Lung microvascular endothelial cell (primary cell): ENCODE data around the gene PCDH15. TPM values are rescaled to one million over a fixed set of nuclear protein-coding genes. Genes with fewer than 3 reads are reported as not detected.
"Not testable (repeated sequence)": the region's sequence is repeated elsewhere in the genome, so short reads cannot be mapped to it uniquely, and the experiment has no call there.

Experiments
- DNase-seq, 2 donors: peaks; one replicate each; pipeline versions ENCODE4 v3.0.0 to v3.0.0-alpha.2; 2010; ENCODE audit warnings: low read depth in 2 of 2
- total RNA-seq: library from RNA; depleted of rRNA; stranded (reverse); fragments of >200 nt; gene quantifications from 2 replicates; pipeline ENCODE4 v1.2.1, GENCODE V29; 2014

PCDH15 gene
- total RNA-seq, 1 donor from 2014 or later, result under 0.01 TPM

DNA sequence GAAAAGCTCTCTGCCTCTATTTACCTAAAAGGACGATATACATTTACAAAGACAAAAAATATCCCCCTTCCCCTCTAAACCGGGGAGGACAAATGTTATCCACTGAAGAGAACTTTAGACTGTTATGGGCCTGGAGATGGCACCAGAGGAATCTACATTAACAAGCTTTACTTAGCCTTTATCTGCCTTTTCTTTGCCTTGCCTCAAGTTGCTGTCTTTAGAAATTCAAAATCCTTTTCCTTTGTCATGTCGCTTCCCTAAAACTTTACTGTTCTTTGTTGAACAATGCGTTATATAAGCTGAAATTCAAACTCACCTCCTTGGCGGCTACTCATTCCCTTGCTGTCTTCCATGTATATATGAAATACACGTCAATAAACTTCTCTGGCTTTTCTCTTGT lies 405.0 kb downstream of the PCDH15 start:
- DNase-seq, result no peak

DNA sequence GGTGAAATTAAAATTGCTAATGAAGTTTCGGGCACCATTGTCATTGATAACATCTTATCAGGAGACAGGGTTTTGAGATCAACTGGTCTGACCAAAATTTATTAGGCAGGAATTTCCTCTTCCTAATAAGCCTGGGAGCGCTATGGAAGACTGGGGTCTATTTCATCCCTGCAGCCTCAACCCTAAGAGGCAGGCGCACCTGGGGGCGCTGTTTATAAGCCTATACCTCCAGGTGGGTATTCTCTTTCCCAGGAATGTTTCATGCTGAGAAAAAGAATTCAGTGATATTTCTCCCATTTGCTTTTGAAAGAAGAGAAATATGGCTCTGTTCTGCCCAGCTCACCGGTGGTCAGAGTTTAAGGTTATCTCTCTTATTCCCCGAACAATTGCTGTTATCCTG lies 406.4 kb downstream of the PCDH15 start:
- not testable (repeated sequence) for DNase-seq

DNA sequence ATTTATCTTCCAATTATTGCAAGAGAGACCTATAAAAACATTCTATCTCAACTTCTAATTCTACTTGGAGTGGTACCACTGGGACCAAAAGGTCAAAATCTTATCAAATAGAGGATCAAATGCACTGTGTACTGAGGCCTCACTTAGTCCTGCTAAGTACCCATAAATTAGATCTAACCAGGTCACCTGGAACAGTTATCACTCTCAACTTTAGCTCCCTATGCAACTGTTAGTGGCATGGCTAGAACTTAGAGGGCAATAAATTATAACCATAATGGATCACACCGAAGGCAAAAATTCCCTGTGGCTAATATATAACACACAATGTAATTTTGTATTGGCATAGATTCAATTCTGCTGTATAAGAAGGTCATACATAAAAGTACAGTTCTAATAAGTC lies 428.9 kb downstream of the PCDH15 start:
- DNase-seq, result no peak

DNA sequence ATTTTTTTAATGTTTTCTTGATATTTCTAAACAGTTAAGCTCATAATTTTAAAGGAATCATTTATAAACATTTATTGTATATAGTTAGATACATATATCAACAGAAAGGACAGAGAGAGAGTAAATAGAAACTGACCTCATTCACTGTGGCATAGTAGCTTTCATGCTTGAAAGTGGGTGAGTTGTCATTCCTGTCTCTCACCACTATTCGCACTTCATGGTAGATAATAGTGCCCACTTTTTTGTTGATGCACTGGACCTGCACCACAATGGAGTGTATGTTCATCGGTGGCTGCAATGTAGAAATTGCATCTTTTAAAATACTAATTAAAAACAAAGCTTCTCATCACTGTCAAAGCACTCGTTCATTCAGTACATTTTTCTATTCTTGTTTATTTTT lies 432.0 kb downstream of the PCDH15 start:
- DNase-seq, result no peak

DNA sequence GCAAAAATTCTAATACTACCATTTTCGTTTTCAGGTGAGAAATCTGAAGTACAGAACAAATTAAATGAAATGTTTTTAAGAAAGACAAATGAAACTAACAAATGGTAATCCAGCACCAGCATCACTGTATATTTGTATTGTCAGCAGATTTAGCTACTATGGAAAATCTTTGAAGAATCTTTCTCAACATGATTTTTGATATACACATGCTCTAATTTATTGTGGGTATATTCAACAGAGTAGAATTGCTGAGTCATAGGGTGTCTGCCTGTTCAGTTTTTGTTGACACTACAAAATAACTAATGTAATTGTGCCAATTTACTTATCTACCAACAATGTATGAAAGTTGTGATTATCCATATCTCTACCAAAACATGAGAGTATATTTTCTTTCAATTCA lies 437.6 kb downstream of the PCDH15 start:
- no peak for DNase-seq

DNA sequence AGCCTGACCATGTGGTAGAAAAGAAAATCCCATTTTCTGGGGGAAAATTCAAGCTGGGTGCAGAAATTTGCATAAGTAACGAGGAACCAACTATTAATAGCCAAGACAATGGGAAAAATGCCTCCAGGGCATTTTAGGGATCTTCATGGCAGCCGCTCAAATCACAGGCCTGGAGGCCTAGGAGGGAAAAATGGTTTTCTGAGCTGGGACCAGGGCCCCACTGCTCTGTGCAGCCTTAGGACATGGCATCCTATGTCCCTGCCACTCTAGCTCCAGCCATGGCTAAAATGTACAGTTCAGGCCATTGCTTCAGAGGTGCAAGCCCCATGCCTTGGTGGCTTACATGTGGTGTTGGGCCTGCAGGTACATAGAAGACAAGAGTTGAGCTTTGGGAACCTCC lies 459.0 kb downstream of the PCDH15 start:
- no peak for DNase-seq

DNA sequence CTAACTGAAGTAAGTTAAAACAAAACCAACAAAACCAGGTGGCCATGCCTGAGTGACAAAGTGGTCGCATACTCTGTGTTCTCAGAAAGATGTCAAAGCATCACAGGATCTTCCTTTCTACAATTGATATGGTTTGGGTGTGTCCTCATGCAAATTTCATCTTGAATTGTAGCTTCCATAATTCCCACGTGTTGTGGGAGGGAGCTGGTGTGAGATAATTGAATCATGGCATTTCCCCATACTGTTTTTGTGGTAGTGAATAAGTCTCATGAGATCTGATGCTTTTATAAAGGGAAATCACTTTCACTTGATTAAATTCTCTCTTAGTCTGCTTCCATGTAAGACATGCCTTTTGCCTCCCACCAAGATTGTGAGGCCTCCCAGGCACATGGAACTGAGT lies 465.7 kb downstream of the PCDH15 start:
- no peak for DNase-seq

DNA sequence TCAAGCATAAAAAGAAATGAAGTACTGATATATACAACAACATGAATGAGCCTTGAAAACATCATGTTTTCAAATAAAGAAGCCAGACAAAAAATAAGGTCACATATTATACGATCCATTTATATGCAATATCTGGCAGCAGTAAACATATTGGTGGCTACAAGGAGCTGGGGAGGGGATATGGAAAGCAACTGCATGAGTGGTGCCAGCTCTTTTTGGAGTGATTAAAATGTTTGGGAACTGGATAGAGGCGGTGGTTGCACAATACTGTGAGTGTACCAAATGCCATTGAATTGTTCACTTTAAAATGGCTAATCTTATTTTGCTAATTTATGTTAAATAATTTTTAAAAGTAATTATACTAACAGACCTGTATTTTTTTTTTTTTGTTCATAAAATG lies 481.7 kb downstream of the PCDH15 start:
- DNase-seq, result no peak

DNA sequence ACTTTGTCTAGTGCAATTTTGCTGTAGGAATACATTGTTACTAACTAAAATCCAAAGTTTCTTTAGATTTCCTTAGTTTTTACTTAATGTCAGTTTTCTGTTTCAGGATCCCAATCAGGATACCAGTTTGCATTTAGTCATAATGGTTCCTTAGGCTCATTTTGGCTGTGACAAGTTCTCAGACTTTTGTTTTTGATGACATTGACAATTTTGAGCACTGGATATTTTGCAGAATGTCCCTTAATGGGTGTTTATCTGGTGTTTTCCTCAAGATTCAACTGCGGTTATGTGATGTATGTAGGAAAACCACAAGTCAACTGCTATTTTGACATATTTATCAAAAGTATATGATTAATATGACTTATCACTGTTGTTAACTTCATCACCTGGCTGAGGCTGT lies 482.6 kb downstream of the PCDH15 start:
- no peak for DNase-seq

DNA sequence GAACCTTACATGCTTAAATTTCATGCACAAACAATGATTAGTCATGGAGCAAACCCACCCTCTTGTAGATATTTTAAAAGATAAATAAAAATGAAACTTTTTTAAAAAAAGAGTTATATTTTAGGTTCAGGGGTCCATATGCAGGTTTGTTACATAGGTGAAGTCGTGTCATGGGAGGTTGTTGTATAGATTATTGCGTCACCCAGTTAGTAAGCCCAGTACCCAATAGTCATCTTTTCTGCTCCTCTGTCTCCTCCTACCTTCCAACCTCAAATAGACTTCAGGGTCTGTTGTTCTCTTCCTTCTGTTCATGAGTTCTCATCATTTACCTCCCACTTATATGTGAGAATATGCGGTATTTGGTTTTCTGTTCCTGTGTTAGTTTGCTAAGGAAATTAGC lies 486.6 kb downstream of the PCDH15 start:
- DNase-seq, result no peak

DNA sequence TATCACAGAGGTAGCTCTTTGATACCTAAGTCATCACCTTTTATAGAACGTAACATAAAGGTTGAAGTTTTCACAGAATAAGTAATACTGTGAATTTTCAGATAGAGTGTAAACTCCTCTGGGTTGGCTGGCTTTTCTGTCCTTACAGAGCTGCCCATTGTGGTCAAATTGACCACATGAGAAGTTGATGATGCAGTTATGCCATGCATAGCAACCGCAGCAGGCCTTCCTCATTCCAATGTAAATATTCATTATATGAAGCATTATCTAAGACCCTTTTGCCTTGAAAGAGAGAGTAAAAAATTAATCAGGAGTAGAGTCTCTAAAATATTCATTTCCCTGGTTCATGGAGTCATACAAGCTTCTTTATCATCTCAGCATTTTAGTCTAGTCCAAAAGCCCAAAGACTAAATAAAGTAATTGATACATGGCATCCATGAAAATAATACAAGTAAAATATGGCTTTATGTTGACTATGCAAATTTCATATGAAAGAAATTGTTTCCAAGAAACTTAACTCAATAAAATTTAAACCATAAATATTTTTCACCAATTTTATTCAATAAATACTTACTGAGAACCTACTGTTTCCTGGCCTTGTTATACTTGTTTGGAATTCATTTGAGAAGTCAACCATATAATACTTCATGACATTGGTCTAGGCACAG lies 516.4 kb downstream of the PCDH15 start:
- no peak for DNase-seq

DNA sequence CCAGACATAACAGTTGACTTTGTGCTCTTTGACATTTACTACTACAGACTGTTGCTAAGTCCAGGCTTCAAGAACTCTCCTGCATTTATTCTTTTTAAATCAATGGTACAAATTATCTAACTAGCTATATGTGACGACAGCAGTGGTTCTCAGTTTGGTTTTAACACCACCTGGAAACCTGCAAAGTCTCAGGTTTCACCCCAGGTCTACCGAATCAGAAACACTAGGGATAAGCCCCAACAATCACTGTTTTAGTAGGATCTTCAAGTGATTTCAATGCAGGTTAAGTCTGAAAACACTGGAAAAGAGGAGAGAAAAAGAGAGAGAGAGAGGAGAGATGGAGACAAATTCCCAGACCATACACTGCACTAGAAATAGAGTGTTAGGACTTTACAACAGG lies 519.0 kb downstream of the PCDH15 start:
- no peak for DNase-seq

DNA sequence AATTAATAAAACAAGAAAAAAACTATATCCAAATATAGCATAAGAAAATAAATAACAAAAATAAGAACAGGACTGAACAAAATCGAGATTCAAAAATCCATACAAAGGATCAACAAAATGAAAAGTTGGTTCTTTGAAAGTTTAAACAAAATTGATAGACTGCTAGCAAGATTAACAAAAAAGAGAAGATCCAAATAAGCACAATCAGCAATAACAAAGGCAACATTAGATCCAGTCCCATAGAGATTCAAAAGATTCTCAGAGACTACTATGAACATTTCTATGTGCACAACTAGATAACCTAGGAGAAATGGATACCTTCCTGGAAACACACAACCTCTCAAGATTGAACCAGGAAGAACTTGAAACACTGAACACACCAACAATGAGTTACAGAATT lies 534.6 kb downstream of the PCDH15 start:
- no peak for DNase-seq

DNA sequence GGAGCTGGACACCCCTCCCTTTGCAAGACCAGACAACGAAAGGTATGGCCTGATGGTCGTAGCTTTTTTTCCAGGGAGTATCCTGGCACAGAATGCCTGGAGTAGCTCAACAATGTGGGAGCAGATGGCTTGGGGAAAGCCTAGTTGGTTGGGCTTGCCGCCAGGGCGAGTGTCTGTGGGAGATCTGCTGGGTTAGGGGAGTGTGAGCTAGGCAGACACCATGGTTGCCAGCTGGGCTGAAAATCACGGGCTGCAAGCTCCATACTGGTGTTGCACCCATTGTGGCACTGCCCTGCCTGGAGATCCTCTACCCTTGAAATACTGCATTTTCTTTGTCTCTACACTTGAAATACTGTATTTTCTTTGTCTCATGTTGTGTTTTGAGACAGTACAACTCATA lies 538.3 kb downstream of the PCDH15 start:
- no peak for DNase-seq

DNA sequence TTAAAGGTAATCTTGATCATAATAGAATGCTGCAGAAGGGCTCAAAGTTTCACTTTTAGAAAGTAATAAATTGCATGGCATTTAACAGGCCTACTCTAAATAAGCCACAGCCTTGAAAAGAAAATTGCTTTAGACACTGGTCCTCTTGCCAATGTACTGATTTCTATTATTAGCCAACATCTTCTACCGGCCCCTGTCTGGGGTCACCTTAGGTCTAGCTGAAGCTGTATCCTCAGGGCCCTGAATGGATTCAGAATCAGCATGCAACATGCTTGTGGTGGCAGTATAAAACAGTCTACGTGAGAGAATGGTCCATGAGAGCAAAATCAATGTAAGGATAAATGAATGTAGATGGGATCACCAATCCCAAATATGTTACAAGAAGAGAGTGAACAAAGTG lies 541.9 kb downstream of the PCDH15 start:
- DNase-seq, result no peak

DNA sequence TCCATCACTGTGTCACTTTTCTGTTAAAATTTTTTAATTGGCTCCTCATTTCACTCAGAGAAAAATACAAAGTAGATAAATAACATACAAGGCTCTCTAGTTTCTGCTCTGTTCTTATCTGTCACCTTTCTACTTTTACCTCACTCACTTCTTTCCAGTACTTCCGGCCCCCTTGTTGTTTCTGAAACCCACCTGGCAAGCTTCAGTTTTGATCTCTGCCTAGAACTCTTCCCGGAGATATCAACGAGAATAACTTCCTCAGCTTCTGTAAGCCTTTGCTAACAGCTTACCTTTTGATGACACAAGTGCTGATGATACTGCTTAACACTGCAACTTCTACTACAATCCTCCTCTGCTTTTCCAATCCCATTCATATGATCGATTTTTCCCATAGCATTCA lies 566.2 kb downstream of the PCDH15 start:
- no peak for DNase-seq

DNA sequence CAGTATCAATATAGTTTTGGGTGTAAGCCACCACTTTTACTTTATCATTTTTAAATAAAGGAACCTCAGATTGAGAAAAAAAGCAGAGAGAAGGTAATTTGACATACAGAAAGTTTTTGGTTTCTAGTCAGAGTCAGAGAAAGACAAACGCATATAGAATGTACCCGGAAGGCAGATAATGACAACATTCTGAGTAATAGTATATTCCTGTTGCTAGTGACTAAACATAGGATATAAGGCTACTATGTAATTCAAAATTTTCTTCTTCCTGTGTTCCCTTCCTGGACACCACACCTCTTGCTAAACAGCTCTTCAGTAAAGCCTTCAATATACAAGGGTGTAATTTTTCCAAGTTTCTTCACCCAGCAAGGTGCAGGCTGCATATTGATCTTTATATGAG lies 597.6 kb downstream of the PCDH15 start:
- no peak for DNase-seq

DNA sequence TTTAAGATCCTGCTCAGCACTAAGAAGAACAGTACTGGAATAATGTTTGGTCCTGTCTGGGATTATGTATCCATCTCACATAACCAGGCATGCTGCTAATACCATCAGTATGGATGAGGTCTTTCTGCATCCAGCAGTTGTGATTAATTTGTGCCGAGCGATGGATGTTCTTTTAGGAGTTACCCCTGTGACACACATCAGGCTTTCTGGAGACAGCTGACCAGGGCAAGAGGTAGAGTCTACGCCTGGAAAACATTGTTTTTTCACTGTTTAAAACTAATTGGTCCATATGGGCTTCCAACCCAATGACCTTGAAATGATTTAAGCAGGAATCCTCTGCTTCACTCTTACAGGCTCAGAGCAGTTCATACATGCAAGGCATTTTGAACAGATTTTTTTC lies 603.0 kb downstream of the PCDH15 start:
- DNase-seq, result no peak

DNA sequence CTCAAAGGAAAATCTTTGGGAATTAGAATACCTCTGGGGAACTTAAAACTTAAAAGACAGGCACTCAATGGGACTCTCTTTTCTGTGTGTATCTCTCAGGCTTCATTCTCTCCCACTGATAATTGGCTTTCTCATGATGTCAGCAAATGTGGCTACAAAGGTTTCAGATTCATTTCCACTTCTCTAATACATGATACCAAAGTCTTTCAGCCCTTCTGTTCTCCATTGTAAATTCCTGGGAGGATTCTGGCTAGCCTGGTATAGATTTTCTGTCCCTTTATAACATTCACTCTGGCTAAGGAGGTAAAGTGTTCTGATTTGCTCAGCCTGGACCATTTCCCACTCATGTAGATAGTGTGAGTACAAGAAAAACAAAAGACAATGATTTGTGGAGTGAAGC lies 606.2 kb downstream of the PCDH15 start:
- DNase-seq, result no peak

DNA sequence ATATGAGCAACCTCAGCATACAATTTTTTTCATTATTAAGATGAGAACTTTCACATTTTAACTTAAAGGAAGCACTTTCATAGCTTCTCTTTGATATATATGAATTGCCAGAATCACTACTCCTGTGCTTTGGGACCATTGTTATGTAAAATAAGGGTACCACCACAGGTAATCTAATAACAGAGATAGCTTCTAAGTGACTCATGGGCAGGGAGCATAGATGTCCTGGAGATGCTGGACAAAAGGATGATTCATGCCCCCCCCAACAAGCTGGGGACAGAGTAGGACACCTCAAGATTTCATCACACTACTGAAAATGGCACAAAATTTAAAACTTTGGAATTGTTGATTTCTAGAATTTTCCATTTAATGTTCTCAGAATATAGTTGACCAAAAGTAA lies 641.1 kb downstream of the PCDH15 start:
- no peak for DNase-seq

DNA sequence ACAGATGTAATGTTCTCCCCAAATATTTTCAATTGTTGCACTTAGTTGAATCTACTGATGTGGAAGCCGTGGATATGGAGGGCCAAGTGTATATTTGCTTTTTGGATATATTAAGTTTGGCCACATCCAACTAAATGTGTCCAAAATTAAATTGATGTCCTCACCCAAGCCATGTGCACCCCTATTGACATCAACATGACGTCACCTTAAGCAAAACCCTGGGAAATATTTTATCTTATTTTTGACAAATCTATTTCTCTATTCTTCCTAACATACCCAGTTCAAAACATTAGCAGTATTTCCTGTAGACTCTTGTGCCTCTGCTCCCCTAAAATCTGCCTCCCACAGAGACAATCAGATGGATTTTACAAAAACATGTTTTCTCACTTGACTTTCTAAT lies 652.5 kb downstream of the PCDH15 start:
- DNase-seq, result no peak

DNA sequence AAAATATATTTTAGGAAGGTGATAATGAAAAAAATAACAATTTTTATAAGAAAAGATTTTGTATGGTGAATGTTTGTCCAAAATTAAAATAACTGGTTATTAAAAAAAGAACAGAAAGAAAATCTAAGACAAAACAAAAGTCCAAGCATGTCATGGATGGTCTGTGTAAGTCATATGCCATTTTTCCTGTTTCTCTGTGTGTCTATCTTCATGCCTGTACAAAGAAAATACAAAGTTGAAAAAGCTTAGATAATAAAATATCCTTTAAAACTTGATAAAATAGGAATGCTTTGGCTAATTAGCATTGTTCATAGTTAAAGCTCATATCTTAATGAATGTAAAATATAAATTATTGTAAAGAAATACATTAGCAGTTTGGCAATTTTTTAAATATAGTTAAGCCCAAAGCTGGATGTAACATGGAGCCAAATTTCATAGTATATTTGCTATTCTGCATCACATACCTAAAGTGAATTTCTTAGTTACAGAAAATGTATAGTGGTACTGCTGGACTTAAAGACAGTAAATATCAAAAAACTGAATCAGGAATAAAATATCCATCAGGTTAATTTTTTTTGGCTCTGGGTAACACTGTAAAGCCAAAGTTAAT lies 661.1 kb downstream of the PCDH15 start:
- DNase-seq, result no peak

DNA sequence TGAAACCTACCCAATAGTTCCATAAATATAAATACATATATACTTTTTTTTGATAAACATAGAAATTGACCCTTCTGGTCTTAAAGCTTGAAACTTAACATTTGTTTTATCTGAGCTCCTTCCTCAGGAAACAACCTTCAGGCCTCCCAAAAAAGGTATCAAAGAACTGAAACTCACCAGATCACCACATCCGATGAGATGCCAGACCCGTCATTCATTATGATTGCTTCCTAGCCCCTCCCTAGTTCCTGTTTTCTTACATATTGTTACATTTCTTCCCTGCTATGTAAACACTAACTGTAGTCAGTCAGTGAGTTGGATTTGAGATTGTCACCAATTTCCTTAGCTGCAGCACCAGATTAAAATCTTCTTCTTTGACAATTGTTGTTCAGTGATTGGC lies 663.6 kb downstream of the PCDH15 start:
- DNase-seq, result no peak

DNA sequence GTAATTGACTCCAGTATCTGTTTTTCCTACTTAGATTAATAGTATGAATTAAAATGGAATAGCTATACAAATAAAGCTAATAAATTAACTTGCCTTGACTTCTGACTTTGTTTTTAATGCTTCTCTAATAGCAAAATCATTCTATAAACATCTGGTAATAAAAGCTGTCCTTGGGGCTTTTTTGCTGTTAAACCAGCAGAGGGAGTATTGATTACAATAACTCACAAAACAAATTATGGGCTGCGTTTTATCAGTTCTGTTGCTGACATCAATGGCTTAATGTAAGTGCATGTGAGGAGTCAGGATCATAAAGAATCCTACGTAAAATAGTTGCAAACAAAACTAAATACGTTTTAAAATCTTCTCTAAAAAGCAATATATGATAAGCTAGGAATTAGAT lies 667.8 kb downstream of the PCDH15 start:
- DNase-seq, result peak in 1 of 2 donors; percentile 0
